Coronary artery (tissue), 2 donors: ENCODE results near the gene CLSTN3.

ENCODE experiments used
- DNase-seq: peaks from one replicate; pipeline ENCODE4 v3.0.0-alpha.2; 2017; ENCODE audit warnings: low spot score
- H3K27ac ChIP-seq, 2 donors: fragments of 200-600 bp; sonication (generic); one replicate each; pipeline ENCODE4 v1.5.1; 2016 to 2019
- H3K4me3 ChIP-seq: fragments of 200-600 bp; sonication (generic); 2 replicates; pipeline ENCODE4 v1.5.1; 2016; ENCODE audit warnings: mild to moderate bottlenecking, moderate library complexity
- CTCF ChIP-seq: fragments of 200-600 bp; sonication (generic); IDR thresholded peaks from one replicate; pipeline ENCODE4 v1.5.1; 2019; ENCODE audit warnings: antibody characterized with exemption

Gene CLSTN3

GRCh38 chr12:7125632-7126227 is 4.4 kb upstream of the CLSTN3 start:
- no peak for DNase-seq
- Histone ChIP-seq H3K4me3 (no peak overlapping the region), H3K27ac (no peak overlapping the region)
- TF ChIP-seq CTCF = no peak

- no peak for DNase-seq
- no peak overlapping the region for H3K27ac ChIP-seq
- TF ChIP-seq CTCF = no peak
- H3K4me3 ChIP-seq = peak overlapping the region; percentile 2
Observed at GRCh38 chr12:7127916-7128626, 2.1 kb upstream of the CLSTN3 start.

- peak within 1 kb of the TSS; percentile 77 to 90 for H3K27ac ChIP-seq
- H3K4me3 ChIP-seq = peak within 1 kb of the TSS; percentile 86
- no peak for TF ChIP-seq CTCF
- DNase-seq = no peak
Observed at GRCh38 chr12:7128681-7129286, 1.4 kb upstream of the CLSTN3 start, which contains the start of gene RBP5. RBP5 (minus strand) TSS chr12:7128889; CDS start chr12:7128775, 114 bp downstream.

GRCh38 chr12:7129287-7129871 is 792 bp upstream of the CLSTN3 start:
- no peak for TF ChIP-seq CTCF
- Histone ChIP-seq H3K4me3 (peak overlapping the region; percentile 86), H3K27ac (peak overlapping the region; percentile 77 to 90)
- DNase-seq = no peak

GRCh38 chr12:7130701-7131501 is 730 bp downstream of the CLSTN3 start:
- DNase-seq = no peak
- Histone ChIP-seq H3K4me3 (peak overlapping the region; percentile 86), H3K27ac (peak overlapping the region; percentile 77 to 90)
- TF ChIP-seq CTCF = no peak

GRCh38 chr12:7131502-7131866 is 1.3 kb downstream of the CLSTN3 start:
- TF ChIP-seq CTCF = no peak
- H3K27ac ChIP-seq = peak overlapping the region in 1 of 2 donors; percentile 31
- H3K4me3 ChIP-seq = peak overlapping the region; percentile 86
- DNase-seq = no peak
